HUDEP-2 (cell line): Measurements from ENCODE around the gene FOCAD.

Source experiments
- DNase-seq, 76 experiments: peaks; one replicate each; lab custom pipeline; 2025; ENCODE audit not compliant: unreplicated experiment in 76 of 76; lab: John Stamatoyannopoulos, UW

Gene FOCAD

GRCh38 chr9:20784196-20784595 lies 100.1 kb downstream of the FOCAD start:
- DNase-seq, result no peak

GRCh38 chr9:20786807-20787206 lies 102.7 kb downstream of the FOCAD start:
- DNase-seq, result no peak

GRCh38 chr9:20788526-20789451 lies 104.7 kb downstream of the FOCAD start:
- DNase-seq, result no peak

- DNase-seq, result no peak
Measured at GRCh38 chr9:20790721-20791120, 106.7 kb downstream of the FOCAD start.

GRCh38 chr9:20791682-20792081 lies 107.6 kb downstream of the FOCAD start:
- DNase-seq, result no peak

GRCh38 chr9:20804489-20805250 lies 120.6 kb downstream of the FOCAD start:
- peak in 3 of 76 experiments; percentile 3 to 22 (median 4) for DNase-seq

GRCh38 chr9:20805766-20806165 lies 121.7 kb downstream of the FOCAD start:
- DNase-seq, result no peak

GRCh38 chr9:20808002-20808401 lies 123.9 kb downstream of the FOCAD start:
- no peak for DNase-seq

GRCh38 chr9:20811872-20812271 lies 127.8 kb downstream of the FOCAD start:
- DNase-seq, result no peak

GRCh38 chr9:20815923-20816703 lies 132.1 kb downstream of the FOCAD start:
- no peak for DNase-seq

GRCh38 chr9:20823051-20823450 lies 139.0 kb downstream of the FOCAD start:
- DNase-seq, result no peak

GRCh38 chr9:20831028-20831427 lies 147.0 kb downstream of the FOCAD start:
- DNase-seq, result no peak

GRCh38 chr9:20832775-20833174 lies 148.7 kb downstream of the FOCAD start:
- DNase-seq, result no peak

GRCh38 chr9:20835377-20836286 lies 151.6 kb downstream of the FOCAD start:
- no peak for DNase-seq

- DNase-seq, result no peak
Measured at GRCh38 chr9:20837166-20837565, 153.1 kb downstream of the FOCAD start.

GRCh38 chr9:20838218-20838617 lies 154.2 kb downstream of the FOCAD start:
- DNase-seq, result no peak

- DNase-seq, result no peak
Measured at GRCh38 chr9:20844916-20845315, 160.9 kb downstream of the FOCAD start.

GRCh38 chr9:20848490-20848889 lies 164.4 kb downstream of the FOCAD start:
- no peak for DNase-seq

GRCh38 chr9:20853866-20854265 lies 169.8 kb downstream of the FOCAD start:
- DNase-seq, result no peak

GRCh38 chr9:20854444-20854843 lies 170.4 kb downstream of the FOCAD start:
- DNase-seq, result no peak
